Epidermal melanocyte (primary cell): Measurements from ENCODE around the gene CSTF1.

Source experiments
- DNase-seq: peaks from one replicate; pipeline ENCODE4 v3.0.0; 2011; ENCODE audit warnings: low spot score; ENCODE audit not compliant: insufficient read length

The CSTF1 gene

GRCh38 chr20:56392132-56392880 is at the start of gene CSTF1, which contains the start of gene AURKA:
Gene CSTF1, plus strand, starts transcription at chr20:56392645. Its CDS starts 2,908 bp downstream, at chr20:56395553.
Gene AURKA, minus strand, starts transcription at chr20:56392215. Its CDS starts 4,018 bp downstream, at chr20:56388197.
- peak; percentile 98 for DNase-seq

GRCh38 chr20:56342783-56343182 is 49.7 kb upstream of the CSTF1 start:
- no peak for DNase-seq

- peak; percentile 56 for DNase-seq
Measured at GRCh38 chr20:56343861-56344381, 48.5 kb upstream of the CSTF1 start.

GRCh38 chr20:56345911-56346310 is 46.5 kb upstream of the CSTF1 start:
- no peak for DNase-seq

- no peak for DNase-seq
Measured at GRCh38 chr20:56347628-56348304, 44.7 kb upstream of the CSTF1 start.

- no peak for DNase-seq
Measured at GRCh38 chr20:56348305-56348693, 44.1 kb upstream of the CSTF1 start.

- no peak for DNase-seq
Measured at GRCh38 chr20:56348746-56349145, 43.7 kb upstream of the CSTF1 start.

GRCh38 chr20:56350842-56351241 is 41.6 kb upstream of the CSTF1 start:
- DNase-seq: no peak

- DNase-seq: no peak
Measured at GRCh38 chr20:56352345-56353055, 39.9 kb upstream of the CSTF1 start.

GRCh38 chr20:56353356-56353755 is 39.1 kb upstream of the CSTF1 start:
- no peak for DNase-seq

- DNase-seq: no peak
Measured at GRCh38 chr20:56358070-56358469, 34.4 kb upstream of the CSTF1 start.

- peak; percentile 86 for DNase-seq
Measured at GRCh38 chr20:56358600-56359211, 33.7 kb upstream of the CSTF1 start, which contains the start of gene FAM210B. Gene FAM210B, plus strand, starts transcription at chr20:56358974. Its CDS starts 32 bp downstream, at chr20:56359006.

GRCh38 chr20:56359212-56360132 is 33.0 kb upstream of the CSTF1 start:
- peak; percentile 53 for DNase-seq

- no peak for DNase-seq
Measured at GRCh38 chr20:56360133-56360907, 32.1 kb upstream of the CSTF1 start.

- DNase-seq: no peak
Measured at GRCh38 chr20:56360908-56361205, 31.6 kb upstream of the CSTF1 start.

- no peak for DNase-seq
Measured at GRCh38 chr20:56361900-56362299, 30.5 kb upstream of the CSTF1 start.

- no peak for DNase-seq
Measured at GRCh38 chr20:56362833-56363413, 29.5 kb upstream of the CSTF1 start.

GRCh38 chr20:56363491-56363890 is 29.0 kb upstream of the CSTF1 start:
- DNase-seq: no peak
